ENCODE measurements around the gene HSFX4.
"Not testable (repeated sequence)": the region's sequence is repeated elsewhere in the genome, so short reads cannot be mapped to it uniquely, and the experiment has no call there.

HSFX4 gene, protein sequence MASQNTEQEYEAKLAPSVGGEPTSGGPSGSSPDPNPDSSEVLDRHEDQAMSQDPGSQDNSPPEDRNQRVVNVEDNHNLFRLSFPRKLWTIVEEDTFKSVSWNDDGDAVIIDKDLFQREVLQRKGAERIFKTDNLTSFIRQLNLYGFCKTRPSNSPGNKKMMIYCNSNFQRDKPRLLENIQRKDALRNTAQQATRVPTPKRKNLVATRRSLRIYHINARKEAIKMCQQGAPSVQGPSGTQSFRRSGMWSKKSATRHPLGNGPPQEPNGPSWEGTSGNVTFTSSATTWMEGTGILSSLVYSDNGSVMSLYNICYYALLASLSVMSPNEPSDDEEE
- 0 reads per million in 3 experiments for total RNA-seq

DNA sequence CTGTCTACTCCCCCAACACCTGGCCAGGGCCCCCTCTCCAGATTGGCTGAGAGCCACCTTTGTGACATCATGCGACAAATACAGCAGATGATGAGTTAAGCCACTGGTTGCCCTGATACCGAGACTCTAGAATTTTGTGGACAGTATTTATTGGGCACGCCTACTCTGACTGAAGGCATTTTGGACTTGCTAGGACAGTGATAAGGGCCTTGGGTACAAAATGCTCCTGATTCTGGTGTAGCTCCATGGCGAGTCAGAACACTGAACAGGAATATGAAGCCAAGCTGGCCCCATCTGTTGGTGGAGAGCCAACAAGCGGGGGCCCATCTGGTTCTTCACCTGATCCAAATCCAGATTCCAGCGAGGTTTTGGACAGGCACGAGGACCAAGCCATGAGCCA lies at the start of gene HSFX4:
Gene HSFX4 (plus strand): TSS at position 174 of the 400 bp plus-strand sequence. CDS start 72 bp downstream, at position 246.
- not testable (repeated sequence) for DNase-seq

DNA sequence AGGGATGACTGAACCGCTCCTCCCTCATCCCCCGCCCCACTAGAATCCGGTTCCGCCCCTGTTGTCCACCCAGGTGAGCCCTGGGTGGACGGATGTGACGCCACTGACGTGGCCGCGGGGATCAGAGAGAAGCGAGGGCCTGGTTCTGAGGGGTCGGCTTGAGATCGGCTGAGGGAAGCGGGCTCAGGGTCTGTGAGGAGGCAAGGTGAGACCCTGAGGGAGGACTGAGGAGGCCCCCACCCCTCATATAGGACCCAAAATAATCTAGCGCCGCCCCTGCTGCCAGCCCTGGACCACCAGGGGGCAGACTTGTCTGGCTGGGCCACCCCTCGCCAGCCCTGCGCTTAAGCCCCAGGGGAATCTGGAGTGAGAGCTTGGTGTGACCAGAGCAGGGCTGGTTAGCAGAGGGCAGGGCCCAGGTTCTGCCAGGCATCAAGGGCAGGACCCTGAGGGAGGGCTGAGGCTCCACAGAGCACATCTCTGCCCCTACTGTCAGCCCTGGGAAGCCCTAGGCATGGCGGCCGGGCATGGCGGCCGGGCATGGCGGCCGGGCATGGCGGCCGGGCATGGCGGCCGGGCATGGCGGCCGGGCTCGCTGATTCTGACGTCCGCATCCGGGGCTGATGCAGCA lies 48.2 kb upstream of the HSFX4 start, which contains the start of gene MAGEA8:
Gene MAGEA8 (plus strand): TSS at position 103 of the 631 bp plus-strand sequence. CDS start 3,090 bp downstream, outside the sequence.
- no peak for DNase-seq

DNA sequence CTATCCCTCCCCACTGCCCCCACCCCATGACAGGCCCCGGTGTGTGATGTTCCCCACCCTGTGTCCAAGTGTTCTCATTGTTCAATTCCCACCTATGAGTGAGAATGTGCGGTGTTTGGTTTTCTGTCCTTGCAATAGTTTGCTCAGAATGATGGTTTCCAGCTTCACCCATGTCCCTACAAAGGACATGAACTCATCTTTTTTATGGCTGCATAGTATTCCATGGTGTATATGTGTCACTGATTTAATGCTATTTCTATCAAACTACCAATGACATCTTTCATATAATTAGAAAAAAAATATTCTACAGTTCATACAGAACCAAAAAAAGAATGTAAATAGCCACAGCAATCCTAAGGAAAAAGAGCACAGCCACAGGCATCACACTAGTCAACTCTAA lies 38.5 kb upstream of the HSFX4 start:
- DNase-seq, result not testable (repeated sequence)

DNA sequence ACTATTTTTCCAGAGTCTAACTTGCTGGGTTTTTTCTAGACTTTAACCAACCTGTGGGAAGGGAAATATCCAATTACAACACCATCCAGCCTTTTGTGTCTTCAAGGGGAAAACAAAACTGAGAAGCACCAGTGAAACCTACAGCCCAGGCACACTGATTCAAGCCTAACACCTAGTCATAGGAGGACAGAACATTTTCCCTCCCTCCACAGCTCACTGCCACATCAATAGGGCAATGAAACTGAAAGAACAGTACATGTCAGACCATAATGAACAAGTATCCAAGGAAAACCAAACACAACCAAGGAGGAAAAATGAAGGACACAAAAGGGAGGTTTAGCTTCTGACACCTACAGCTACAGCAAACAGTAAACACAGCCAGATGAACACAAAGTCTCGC lies 30.8 kb upstream of the HSFX4 start:
- no peak for DNase-seq

DNA sequence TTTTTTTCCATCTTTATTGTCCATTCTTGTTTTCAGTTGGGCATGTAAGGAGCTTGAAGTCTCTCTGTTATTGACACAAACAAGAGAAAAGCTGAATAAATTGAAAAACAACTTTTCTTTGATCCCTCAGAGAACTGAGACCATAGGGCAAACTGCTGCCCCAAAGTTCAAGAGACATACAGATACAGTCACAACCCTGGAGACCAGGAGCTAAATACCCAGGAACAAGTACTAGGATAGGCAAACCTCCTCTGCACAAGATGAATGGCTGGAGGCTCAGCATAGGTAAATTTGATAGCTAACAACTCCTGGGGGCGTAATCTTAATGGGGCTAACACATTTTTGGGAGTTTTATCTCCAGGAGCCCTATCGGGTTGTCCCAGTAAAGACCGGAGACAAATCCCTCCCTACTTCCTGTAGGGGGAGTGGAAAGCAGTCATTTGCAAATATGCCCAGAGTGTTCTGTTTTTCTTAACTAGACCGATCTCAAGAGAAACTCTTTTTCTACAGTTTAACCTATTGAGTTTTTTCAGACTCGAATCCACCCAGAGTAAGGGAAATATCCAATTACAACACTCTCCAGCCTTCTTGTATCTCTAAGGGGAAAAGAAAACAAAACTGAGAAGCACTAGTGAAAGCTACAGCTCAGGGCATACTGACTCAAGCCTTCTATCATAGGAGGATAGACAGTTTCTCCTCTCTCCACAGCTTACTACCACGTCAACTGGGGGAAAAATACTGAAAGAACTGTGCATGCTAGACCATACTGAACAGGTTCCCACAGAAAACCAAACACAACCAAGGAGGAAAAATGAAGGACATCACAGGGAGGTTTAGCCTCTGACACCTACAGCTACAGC lies 25.3 kb upstream of the HSFX4 start:
- DNase-seq, result no peak

DNA sequence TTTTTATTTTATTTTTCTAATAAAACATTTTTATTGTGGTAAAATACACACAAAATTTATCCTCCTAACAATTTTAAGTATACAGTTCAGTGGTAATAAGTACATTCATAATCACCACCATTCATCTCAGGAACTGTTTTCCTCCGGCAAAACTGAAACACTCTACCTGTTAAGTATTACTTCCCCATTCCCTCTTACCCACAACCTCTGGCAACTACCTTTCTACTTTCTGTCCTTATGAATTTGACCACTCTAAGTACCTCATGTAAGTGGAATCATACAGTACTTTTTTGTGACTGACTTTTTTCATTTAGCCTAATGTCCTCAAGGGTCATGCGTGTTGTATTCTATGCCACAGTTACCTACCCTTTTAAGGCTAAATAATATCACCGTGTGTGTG lies 21.1 kb upstream of the HSFX4 start:
- no peak for DNase-seq

DNA sequence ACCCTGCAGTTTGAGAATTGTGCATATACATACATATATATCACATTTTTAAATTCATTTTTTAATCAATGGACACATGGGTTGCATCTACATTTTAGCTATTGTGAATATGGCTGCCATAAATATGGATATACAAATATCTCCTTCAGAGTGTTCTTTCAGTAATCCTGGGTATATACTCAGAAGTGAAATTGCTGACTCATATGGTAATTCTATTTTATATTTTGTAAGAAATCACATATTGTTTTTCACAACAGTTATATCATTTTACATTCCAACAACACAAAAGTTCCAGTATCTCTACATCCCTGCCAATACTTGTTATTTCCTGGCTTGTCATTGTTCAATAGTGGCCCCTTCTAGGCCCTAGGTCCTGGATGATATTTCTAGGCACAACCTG lies 20.6 kb upstream of the HSFX4 start:
- DNase-seq, result no peak

DNA sequence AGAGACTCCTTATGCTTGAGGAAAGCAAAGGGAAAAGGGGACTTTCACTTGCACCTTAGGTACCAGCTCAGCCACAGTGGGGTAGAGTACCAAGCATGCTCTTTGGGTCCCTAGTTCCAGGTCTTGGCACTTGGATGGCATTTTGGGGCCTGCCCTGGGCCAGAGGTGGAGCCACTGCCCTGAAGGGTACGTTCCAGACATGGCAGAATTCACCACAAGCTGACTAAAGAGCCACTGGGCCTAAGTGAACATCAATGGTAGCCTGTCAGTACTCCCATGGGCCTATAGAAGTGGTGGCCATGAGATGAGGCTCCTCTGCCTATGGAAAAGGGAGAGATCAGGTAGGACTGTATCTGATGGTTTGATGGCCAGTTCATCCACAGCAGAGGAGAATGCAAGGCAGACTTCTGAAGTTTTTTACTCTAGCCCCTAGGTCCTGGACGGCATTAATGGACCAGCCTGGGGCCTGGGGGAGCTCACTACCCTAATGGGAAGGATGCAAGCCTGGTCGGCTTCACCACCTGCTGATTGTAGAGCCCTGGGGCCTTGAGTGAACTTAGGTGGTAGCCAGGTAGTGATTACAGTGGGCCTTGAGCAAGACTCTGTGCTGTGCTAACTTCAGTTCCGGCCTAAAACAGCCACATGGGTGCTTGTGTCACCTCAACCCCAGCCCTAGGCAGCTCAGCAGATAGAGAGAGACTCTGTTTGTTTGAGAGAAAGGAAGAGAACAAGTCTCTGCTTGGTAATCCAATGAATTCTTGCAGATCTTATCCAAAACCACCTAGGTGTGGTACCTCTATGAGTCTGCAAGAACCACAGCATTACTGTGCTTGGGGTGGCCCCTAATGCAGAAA lies 19.8 kb upstream of the HSFX4 start:
- peak; percentile 40 for DNase-seq

DNA sequence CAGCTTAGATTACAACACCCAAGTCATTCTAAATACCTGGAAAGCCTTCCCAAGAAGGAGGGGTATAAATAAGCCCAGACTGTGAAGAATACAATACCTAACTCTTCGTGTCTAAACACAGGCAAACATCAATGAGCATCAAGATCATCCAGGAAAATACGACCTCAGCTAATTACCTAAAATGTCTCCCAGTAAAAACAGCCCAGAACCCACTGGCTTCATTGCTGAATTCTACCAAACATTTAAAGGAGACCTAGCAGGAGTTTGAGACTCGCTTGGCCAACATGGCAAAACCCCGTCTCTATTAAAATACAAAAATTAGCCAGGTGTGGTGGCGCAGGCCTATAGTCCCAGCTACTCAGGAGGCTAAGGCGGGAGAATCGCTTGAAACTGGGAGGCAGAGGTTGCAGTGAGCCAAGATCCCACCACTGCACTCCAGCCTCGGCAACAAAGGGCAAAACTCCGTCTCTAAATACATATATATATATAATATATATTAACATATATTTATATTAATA lies 19.1 kb upstream of the HSFX4 start:
- DNase-seq, result no peak

DNA sequence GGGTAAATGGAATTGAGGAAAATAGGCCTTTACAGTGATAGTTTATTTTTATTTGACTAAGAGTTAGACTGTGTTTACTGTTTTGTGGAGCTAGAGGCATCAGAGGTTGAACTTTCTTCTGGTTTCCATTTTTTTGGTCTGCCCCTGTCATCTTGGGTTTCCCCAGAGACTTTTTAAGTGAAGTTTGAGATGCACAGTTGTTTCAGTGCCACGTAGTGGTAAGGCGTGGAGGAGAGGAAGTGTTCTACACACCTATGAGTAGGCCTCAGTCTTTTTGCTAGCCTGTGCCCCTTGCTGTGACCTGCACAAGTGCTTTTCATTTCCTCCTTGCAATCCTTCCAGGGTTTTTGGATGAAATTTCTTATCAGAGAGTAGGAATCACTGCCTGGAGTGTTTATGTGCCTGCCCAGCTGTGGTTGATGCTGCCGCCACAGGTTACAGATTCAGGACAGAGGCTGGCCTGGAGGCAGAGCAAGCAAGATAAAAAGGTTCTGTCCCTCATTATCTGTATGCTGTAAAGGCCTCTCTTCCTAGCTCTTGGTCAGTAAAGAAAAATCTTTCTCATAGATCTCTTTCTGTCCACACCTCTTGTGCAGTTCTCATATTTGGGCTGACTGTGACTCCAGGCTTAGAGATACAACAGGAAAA lies 12.5 kb upstream of the HSFX4 start:
- no peak for DNase-seq

DNA sequence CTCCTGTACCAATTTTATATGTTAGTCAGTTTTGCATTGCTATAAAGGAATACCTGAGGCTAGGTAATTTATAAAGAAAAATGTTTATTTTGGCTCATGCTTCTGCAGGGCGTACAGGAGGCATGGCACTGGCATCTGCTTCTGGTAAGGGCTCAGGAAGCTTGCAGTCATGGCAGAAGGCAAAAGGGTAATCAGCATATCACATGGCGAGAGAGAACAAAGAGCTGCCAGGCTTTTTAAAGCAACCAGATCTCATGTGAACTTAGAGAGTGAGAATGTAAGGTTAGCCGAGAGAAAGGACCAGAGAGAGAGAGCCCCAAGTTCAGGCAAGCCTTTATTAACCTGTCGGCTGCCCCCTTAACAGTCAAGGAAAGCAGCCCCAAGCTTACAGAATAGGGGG lies 5.5 kb upstream of the HSFX4 start:
- DNase-seq, result not testable (repeated sequence)

DNA sequence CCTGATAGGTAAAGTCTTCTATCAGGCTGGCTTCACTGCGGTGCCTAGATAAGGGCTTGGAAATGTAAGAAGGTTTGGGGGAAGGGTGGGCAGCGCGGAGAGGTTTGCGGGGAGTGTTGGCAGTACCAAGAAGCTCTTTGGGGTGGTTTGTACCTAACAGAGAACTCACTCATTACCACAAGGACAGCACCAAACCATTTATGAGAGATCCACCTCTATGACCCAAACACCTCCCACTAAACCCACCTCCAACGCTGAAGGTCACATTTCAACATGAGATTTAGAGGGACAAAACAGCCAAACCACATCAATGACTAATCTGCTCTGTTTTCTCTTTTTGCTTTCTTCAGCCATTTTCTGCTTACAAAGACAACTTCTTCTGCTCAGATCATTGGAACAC lies 4.9 kb upstream of the HSFX4 start:
- not testable (repeated sequence) for DNase-seq

DNA sequence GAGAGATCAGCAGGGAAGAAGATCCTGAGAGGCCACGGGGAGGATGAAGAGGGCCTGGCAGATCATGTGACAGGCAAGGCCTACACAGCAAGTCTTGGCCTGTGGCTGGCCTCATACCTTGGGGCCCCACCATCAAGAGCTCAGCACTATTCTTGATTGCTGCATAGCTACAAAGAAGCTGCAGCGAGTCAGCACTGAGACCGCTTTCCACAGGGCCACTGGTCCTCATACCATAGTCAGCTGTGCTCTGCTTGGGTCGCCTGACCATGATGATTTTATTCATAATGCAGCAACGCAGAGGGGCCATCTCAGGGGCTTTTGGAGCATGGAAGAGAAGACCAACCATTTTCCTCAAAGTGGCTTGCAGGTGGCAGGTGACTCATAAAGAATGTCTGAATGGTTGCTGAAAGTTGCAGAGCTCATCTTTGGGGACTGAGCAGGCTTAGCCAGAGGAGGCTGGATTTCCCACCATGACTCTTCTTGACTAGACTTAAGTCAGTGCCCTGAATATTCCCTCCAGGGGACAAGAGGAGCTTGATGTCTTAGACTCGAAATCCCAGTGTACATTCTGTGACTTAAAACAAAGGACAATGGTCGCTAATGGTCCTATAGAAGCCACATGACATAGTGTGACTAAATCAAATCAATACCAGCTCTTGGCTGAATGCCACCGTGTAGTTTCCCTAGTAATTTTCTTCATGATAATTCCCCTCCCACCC lies 2.0 kb upstream of the HSFX4 start:
- not testable (repeated sequence) for DNase-seq

DNA sequence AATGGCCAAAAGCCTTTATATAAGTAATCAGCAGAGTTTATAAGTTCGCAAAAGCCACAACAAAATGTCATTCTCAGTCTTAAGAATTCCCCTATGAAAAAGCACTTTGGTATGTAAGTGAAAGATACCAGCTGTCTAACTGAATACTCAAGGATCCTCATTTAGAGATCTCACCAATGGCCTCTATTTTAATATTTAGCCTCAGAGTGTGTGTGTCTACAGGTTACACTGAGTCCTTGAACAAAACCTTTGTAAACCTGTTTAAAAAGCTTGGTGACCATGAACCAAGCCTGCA lies 1.5 kb upstream of the HSFX4 start:
- DNase-seq, result not testable (repeated sequence)

DNA sequence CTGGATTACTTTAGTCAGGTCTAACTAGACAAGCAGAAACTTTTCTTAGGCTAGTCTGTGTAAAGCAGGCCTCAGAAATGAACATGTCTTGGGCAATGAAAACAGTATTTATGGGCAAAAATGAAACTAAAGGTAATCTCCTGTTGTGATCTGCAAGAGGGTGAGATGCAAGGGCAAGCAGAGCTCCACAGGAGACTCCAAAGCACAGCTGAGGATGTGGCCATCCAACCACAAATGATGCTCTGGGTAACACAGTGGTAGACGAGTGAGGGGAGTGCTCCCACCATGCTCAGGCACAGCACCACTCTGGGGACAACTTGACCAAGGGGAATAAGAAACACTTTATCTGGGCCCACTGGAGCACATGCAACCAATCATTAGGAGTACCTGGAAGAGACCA lies 738 bp upstream of the HSFX4 start:
- DNase-seq, result not testable (repeated sequence)

DNA sequence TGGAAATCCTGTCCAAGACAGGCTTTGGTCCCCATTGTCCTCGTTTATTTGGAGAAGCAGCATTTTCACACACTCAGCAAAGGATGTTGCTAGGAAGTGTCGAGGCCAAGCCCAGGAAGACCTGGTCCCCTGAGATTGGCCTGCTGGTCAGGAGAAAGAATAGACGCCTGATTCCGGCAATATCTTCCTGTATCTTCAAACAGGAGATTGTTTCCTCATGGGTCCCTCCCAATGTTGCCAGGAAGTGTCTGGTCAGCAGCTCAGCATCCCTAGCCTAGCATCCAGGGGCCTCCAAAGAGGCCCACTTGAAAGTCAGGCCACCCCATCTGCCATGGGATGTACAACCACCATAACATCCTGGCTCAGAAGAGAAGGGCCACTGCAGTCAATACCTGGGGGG lies 2.0 kb downstream of the HSFX4 start:
- DNase-seq, result not testable (repeated sequence)

DNA sequence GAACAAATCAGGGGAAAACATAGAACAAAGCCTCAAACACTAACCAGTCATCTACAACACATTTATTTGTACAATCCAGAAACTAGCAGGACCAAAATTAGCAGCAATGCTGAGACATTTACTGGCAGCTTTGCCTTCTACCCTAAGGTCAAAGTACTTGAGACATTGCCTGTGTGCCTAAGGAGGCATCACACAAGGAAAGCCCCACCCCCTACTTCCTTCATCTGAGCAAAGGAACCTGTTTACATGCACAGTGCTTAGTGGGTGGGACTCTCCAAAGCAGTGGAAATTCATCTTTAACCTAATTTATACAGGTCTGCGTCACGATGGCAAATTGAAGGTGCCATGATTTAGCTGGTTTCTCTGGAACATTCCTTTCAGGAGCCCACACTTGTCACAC lies 2.8 kb downstream of the HSFX4 start:
- DNase-seq, result not testable (repeated sequence)

DNA sequence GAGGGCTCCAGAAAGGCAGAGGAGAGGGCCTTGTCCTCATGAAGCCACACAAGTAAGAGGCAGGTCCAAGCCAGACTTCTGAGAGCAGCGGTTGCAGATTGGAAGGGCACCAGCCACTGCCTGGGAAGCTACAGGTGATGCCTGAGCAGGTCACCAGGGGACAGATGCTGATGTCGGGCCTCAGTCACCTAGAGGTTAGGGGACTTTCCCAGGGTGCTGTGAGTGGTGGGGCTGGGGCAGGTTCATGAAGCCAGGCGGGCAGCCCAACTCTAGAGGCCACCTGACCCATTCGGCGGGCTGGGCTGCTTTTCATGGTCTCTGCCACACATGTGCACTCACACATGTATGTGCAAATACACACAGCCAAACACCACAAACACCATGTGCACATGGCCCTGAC lies 3.6 kb downstream of the HSFX4 start:
- not testable (repeated sequence) for DNase-seq

DNA sequence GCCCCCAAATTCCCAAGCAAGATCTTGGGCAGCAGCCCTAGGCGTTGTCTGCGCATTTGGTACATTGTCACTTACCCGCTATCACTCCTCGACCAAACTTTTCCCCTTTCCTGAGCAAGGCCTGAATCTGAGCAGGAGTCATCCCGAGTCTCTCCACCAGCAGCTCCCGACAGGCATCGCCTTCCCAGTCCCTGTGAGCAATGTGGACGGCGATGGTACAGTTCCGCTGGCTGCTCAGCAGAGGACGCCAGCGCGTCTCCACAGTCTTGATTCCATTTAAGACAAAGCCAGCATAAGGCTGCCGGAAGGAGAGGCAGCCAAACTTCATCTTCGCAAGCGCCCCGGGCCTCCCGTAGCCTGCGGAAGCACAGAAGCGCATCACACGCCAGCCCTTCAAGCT lies 4.2 kb downstream of the HSFX4 start:
- DNase-seq, result not testable (repeated sequence)

DNA sequence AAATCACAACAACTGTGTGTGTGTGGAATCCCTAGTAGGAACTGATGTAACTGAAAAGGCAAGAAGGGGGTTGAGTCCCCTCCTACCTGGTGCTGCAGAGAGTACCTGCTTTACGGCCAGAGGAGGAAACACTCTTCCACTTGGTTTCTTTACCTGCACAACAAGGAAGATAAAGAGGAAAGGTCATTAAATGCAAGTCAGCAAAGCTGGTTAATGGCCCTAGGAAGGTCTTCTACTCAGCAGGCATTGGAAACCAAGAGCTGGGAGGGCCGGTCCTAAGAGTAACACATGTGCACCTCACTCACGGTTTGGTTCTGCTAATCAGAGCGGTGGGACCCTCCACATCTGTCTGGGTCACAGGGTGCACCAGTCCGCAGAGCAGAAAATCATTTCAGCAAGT lies 8.0 kb downstream of the HSFX4 start:
- not testable (repeated sequence) for DNase-seq

DNA sequence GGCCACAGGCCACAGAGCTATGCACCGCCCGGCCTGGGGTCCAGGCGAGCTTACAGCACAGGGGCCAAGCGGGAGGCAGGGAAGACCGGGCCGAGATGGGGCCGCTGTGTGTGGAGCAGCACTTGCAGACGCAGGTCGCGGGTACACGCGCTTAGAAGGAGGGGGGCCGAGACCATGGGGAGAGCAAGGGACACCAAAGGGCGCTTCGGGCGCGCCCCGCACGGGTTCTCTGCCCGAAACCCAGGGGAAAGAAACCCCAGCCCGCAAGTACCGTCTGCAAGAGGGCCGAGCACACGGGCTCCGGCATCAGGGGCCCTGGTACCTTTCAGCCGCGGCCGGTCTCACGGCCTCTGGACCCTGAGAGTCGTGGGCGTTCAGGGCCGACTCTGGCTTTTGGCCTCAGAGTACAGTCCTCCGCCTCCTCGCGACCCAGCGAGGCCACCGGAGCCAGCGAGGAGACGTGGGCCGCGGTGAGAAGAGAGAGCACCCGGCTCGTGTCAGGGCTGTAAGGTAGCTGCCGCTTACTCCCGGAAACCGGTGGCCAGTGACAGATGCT lies 8.6 kb downstream of the HSFX4 start:
- no peak for DNase-seq

Measured in central memory CD4-positive, alpha-beta T cell (primary cell).